Measurements from ENCODE around the gene ANKS1A. TPM values are rescaled to one million over a fixed set of nuclear protein-coding genes. Genes with fewer than 3 reads are reported as not detected.
"Not testable (repeated sequence)": the region's sequence is repeated elsewhere in the genome, so short reads cannot be mapped to it uniquely, and the experiment has no call there.

Gene ANKS1A
- total RNA-seq, 1 experiment from 2014 or later: 20.9 TPM

GRCh38 chr6:34986845-34987246, 97.8 kb downstream of the ANKS1A start:
- Histone ChIP-seq H3K27me3 (no peaks in the 10 kb centered on the region), H3K9me3 (no peaks in the 10 kb centered on the region), H3K36me3 (peaks cover 47% of the 10 kb centered on the region), H3K4me3 (no peak overlapping the region)
- peak; percentile 73 for DNase-seq

GRCh38 chr6:34987506-34987905, 98.5 kb downstream of the ANKS1A start:
- Histone ChIP-seq H3K27me3 (no peaks in the 10 kb centered on the region), H3K4me3 (no peak overlapping the region), H3K36me3 (peaks cover 52% of the 10 kb centered on the region), H3K9me3 (no peaks in the 10 kb centered on the region)
- DNase-seq: no peak

GRCh38 chr6:34990971-34991560, 102.0 kb downstream of the ANKS1A start:
- H3K4me3 ChIP-seq: no peak overlapping the region
- DNase-seq: no peak
- no peaks in the 10 kb centered on the region for H3K9me3 ChIP-seq
- H3K36me3 ChIP-seq: peaks cover 56% of the 10 kb centered on the region
- no peaks in the 10 kb centered on the region for H3K27me3 ChIP-seq

- H3K36me3 ChIP-seq: peaks cover 45% of the 10 kb centered on the region
- DNase-seq: no peak
- no peaks in the 10 kb centered on the region for H3K27me3 ChIP-seq
- H3K4me3 ChIP-seq: no peak overlapping the region
- no peaks in the 10 kb centered on the region for H3K9me3 ChIP-seq
Measured at GRCh38 chr6:34992376-34992775, 103.3 kb downstream of the ANKS1A start.

GRCh38 chr6:34993213-34993612, 104.2 kb downstream of the ANKS1A start:
- no peaks in the 10 kb centered on the region for H3K9me3 ChIP-seq
- peaks cover 37% of the 10 kb centered on the region for H3K36me3 ChIP-seq
- no peaks in the 10 kb centered on the region for H3K27me3 ChIP-seq
- DNase-seq: no peak
- no peak overlapping the region for H3K4me3 ChIP-seq

GRCh38 chr6:34994693-34995092, 105.6 kb downstream of the ANKS1A start:
- Histone ChIP-seq H3K9me3 (no peaks in the 10 kb centered on the region), H3K27me3 (no peaks in the 10 kb centered on the region), H3K36me3 (peaks cover 38% of the 10 kb centered on the region), H3K4me3 (no peak overlapping the region)
- DNase-seq: no peak

- DNase-seq, H3K4me3 ChIP-seq, H3K9me3 ChIP-seq, H3K27me3 ChIP-seq: not testable (repeated sequence)
- peaks cover 14% of the 10 kb centered on the region for H3K36me3 ChIP-seq
Measured at GRCh38 chr6:34998417-34998816, 109.4 kb downstream of the ANKS1A start.

- DNase-seq, H3K4me3 ChIP-seq, H3K9me3 ChIP-seq, H3K27me3 ChIP-seq: not testable (repeated sequence)
- peaks cover 12% of the 10 kb centered on the region for H3K36me3 ChIP-seq
Measured at GRCh38 chr6:34999153-34999552, 110.1 kb downstream of the ANKS1A start.

- not testable (repeated sequence) for H3K9me3 ChIP-seq, H3K4me3 ChIP-seq, H3K36me3 ChIP-seq, DNase-seq, H3K27me3 ChIP-seq
Measured at GRCh38 chr6:34999962-35000361, 110.9 kb downstream of the ANKS1A start.

GRCh38 chr6:35001349-35001748, 112.3 kb downstream of the ANKS1A start:
- H3K4me3 ChIP-seq, DNase-seq, H3K27me3 ChIP-seq, H3K9me3 ChIP-seq, H3K36me3 ChIP-seq: not testable (repeated sequence)

- not testable (repeated sequence) for H3K4me3 ChIP-seq, H3K9me3 ChIP-seq, H3K27me3 ChIP-seq, H3K36me3 ChIP-seq, DNase-seq
Measured at GRCh38 chr6:35003886-35004530, 115.0 kb downstream of the ANKS1A start.

GRCh38 chr6:35007016-35007415, 118.0 kb downstream of the ANKS1A start:
- no peaks in the 10 kb centered on the region for H3K27me3 ChIP-seq
- no peaks in the 10 kb centered on the region for H3K9me3 ChIP-seq
- no peak overlapping the region for H3K4me3 ChIP-seq
- no peak for DNase-seq
- H3K36me3 ChIP-seq: no peaks in the 10 kb centered on the region

GRCh38 chr6:35008858-35009257, 119.8 kb downstream of the ANKS1A start:
- DNase-seq: no peak

GRCh38 chr6:35011096-35012041, 122.3 kb downstream of the ANKS1A start:
- H3K4me3 ChIP-seq: no peak overlapping the region
- no peaks in the 10 kb centered on the region for H3K9me3 ChIP-seq
- DNase-seq: no peak
- no peaks in the 10 kb centered on the region for H3K27me3 ChIP-seq
- peaks cover 5% of the 10 kb centered on the region for H3K36me3 ChIP-seq

More at GRCh38 chr6:35008858-35009257, 119.8 kb downstream of the ANKS1A start:
- no peaks in the 10 kb centered on the region for H3K27me3 ChIP-seq
- peaks cover 4% of the 10 kb centered on the region for H3K36me3 ChIP-seq
- no peaks in the 10 kb centered on the region for H3K9me3 ChIP-seq
- no peak overlapping the region for H3K4me3 ChIP-seq

GRCh38 chr6:35013701-35014100, 124.6 kb downstream of the ANKS1A start:
- Histone ChIP-seq H3K9me3 (no peaks in the 10 kb centered on the region), H3K4me3 (no peak overlapping the region), H3K36me3 (peaks cover 13% of the 10 kb centered on the region), H3K27me3 (no peaks in the 10 kb centered on the region)
- DNase-seq: no peak

GRCh38 chr6:35014341-35014740, 125.3 kb downstream of the ANKS1A start:
- peaks cover 13% of the 10 kb centered on the region for H3K36me3 ChIP-seq
- H3K4me3 ChIP-seq: no peak overlapping the region
- no peaks in the 10 kb centered on the region for H3K27me3 ChIP-seq
- no peaks in the 10 kb centered on the region for H3K9me3 ChIP-seq
- DNase-seq: no peak

- peak; percentile 95 for DNase-seq
- Histone ChIP-seq H3K27me3 (no peaks in the 10 kb centered on the region), H3K9me3 (no peaks in the 10 kb centered on the region), H3K4me3 (no peak overlapping the region), H3K36me3 (peaks cover 13% of the 10 kb centered on the region)
Measured at GRCh38 chr6:35014786-35015185, 125.7 kb downstream of the ANKS1A start.

Measured in MG63 (cell line).